Stimulated activated CD8-positive, alpha-beta memory T cell treated with anti-CD3 and anti-CD28 coated beads, Interleukin-7, amount 100 ng/mL, for 48 hours (primary cell): Measurements from ENCODE around the gene FRAS1.

Experiments
- DNase-seq, 2 donors: peaks; one replicate each; pipeline ENCODE4 v3.0.0-alpha.2; 2020; ENCODE audit warnings: low read depth in 1 of 2; ENCODE audit errors: extremely low read depth in 1 of 2

Gene FRAS1

GRCh38 chr4:78356251-78356786 lies 299.2 kb downstream of the FRAS1 start:
- no peak for DNase-seq

- no peak for DNase-seq
Measured at GRCh38 chr4:78357122-78357521, 300.0 kb downstream of the FRAS1 start.

- no peak for DNase-seq
Measured at GRCh38 chr4:78360466-78360865, 303.3 kb downstream of the FRAS1 start.

- DNase-seq, result no peak
Measured at GRCh38 chr4:78361621-78362120, 304.5 kb downstream of the FRAS1 start.

- DNase-seq, result no peak
Measured at GRCh38 chr4:78362310-78362709, 305.2 kb downstream of the FRAS1 start.

GRCh38 chr4:78363031-78363570 lies 306.0 kb downstream of the FRAS1 start:
- DNase-seq, result no peak

GRCh38 chr4:78369679-78370078 lies 312.6 kb downstream of the FRAS1 start:
- DNase-seq, result no peak

- no peak for DNase-seq
Measured at GRCh38 chr4:78370631-78371372, 313.7 kb downstream of the FRAS1 start.

- no peak for DNase-seq
Measured at GRCh38 chr4:78372355-78372988, 315.3 kb downstream of the FRAS1 start.

GRCh38 chr4:78377555-78377954 lies 320.4 kb downstream of the FRAS1 start:
- DNase-seq, result no peak

GRCh38 chr4:78379040-78379439 lies 321.9 kb downstream of the FRAS1 start:
- no peak for DNase-seq

GRCh38 chr4:78379991-78380729 lies 323.0 kb downstream of the FRAS1 start:
- DNase-seq, result no peak

- DNase-seq, result no peak
Measured at GRCh38 chr4:78386679-78387078, 329.6 kb downstream of the FRAS1 start.

GRCh38 chr4:78395642-78396041 lies 338.5 kb downstream of the FRAS1 start:
- no peak for DNase-seq

- DNase-seq, result no peak
Measured at GRCh38 chr4:78396613-78397291, 339.6 kb downstream of the FRAS1 start.

GRCh38 chr4:78397292-78397630 lies 340.1 kb downstream of the FRAS1 start:
- no peak for DNase-seq

- no peak for DNase-seq
Measured at GRCh38 chr4:78409612-78410202, 352.6 kb downstream of the FRAS1 start.

GRCh38 chr4:78410225-78410624 lies 353.1 kb downstream of the FRAS1 start:
- no peak for DNase-seq

GRCh38 chr4:78410676-78411075 lies 353.6 kb downstream of the FRAS1 start:
- DNase-seq, result no peak

GRCh38 chr4:78414116-78414515 lies 357.0 kb downstream of the FRAS1 start:
- no peak for DNase-seq
